Esophagus squamous epithelium (tissue), 5 donors: ENCODE data around the gene WBP1L. TPM values are rescaled to one million over a fixed set of nuclear protein-coding genes. Genes with fewer than 3 reads are reported as not detected.
"Not testable (repeated sequence)": the region's sequence is repeated elsewhere in the genome, so short reads cannot be mapped to it uniquely, and the experiment has no call there.

ENCODE experiments used
- DNase-seq: peaks from one replicate; lab custom pipeline; 2025; lab: John Stamatoyannopoulos, UW
- H3K27ac ChIP-seq, 4 donors: fragments of 200-600 bp; sonication (generic); one replicate each; pipeline ENCODE4 v1.5.1; 2016 to 2019; ENCODE audit warnings: mild to moderate bottlenecking in 1 of 4
- H3K27me3 ChIP-seq, 4 donors: fragments of 200-600 bp; sonication (generic); 1 replicate in 3 of 4; 2 replicates in 1 of 4; pipeline versions ENCODE4 v1.5.1 to v1.6.0; 2017 to 2021; ENCODE audit warnings: antibody characterized with exemption in 1 of 4
- H3K36me3 ChIP-seq, 3 donors: fragments of 200-600 bp; sonication (generic); one replicate each; pipeline ENCODE4 v1.5.1; 2016 to 2019
- H3K4me1 ChIP-seq, 3 donors: fragments of 200-600 bp; sonication (generic); one replicate each; pipeline ENCODE4 v1.5.1; 2017 to 2019
- H3K4me3 ChIP-seq, 4 donors: fragments of 200-600 bp; sonication (generic); 1 replicate in 3 of 4; 2 replicates in 1 of 4; pipeline ENCODE4 v1.5.1; 2016 to 2019; ENCODE audit warnings: mild to moderate bottlenecking in 2 of 4, moderate library complexity in 1 of 4
- H3K9me3 ChIP-seq, 3 donors: fragments of 200-600 bp; sonication (generic); one replicate each; pipeline ENCODE4 v1.5.1; 2016 to 2019
- CTCF ChIP-seq, 6 experiments: fragments of 450-650 bp in 4 of 6; fragments of 200-600 bp in 2 of 6; sonication (generic) in 2 of 6; IDR thresholded peaks; one replicate each; pipeline ENCODE4 v1.5.1; 2016 to 2019; ENCODE audit warnings: antibody characterized with exemption in 6 of 6, mild to moderate bottlenecking in 4 of 6, moderate library complexity in 4 of 6
- POLR2A ChIP-seq, 4 donors: fragments of 450-650 bp; IDR thresholded peaks; one replicate each; pipeline ENCODE4 v1.6.1; 2017; ENCODE audit warnings: antibody characterized with exemption in 4 of 4, mild to moderate bottlenecking in 4 of 4, moderate library complexity in 3 of 4
- WGBS, 2 donors: methylation state at CpG; one replicate each; pipeline ENCODE4 v1.1.5; 2018; 5-methylcytosine and 5-hydroxymethylcytosine counted together
- intact Hi-C: fragments of 100-400 bp; cut with DNase I; formaldehyde crosslinking; loops from one replicate; pipeline ENCODE4 v1.15.0; 2022
- total RNA-seq, 4 donors: library from RNA; depleted of rRNA; stranded (reverse); fragments of >200 nt; gene quantifications; one replicate each; pipeline ENCODE4 v1.1.0, GENCODE V29; 2016
- donor health status: DM: yes; HTN: yes; CAD: no.

The WBP1L gene
- total RNA-seq, 4 donors from 2014 or later = 40.6 to 61.4 (median 49.1) TPM

DNA sequence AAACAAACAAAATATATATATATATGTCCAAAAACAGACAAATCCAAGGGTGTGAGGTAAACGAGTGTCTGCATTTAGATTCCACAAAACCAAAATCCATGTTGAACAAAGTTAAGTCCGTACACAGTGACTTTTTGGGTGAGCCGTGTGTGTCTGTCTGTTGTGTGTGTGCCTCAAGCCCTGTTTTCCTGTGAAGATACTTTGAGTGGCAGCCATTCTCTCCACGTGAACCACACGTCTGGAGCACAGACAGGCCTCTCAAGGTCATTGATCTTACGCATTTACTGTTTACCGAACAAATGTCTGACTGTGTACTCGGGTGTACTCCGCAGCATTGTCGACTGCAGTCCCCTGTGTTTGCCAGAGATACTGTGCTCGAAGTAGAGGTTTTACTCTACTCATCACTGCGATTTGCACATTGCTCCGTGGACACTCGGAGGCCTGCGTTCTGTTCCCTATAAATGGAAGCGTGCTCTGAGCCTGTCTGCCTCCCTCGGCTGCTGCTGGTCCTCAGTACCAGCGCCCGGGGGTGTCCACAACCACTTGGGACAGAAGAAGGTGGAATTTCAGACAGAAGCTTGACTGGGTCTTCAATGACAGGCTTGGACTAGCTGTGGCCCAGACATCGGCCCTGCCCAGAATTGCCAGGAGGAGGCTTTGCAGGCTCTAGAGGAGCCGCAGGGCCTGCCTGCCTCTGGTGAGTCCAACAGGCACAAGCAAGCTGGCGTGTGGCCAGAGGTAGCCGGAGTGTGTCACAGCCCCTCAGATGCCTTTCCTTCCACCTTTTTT, 71.3 kb downstream of the WBP1L start:
- peak overlapping the region; percentile 67 to 96 (median 90) for H3K27ac ChIP-seq
- H3K4me3 ChIP-seq = peak overlapping the region in 1 of 4 donors; percentile 16
- DNase-seq = no peak
- H3K9me3 ChIP-seq = no peaks in the 10 kb centered on the region
- H3K4me1 ChIP-seq = peaks cover 19 to 67% (median 29%) of the 10 kb centered on the region in 3 donors
- H3K27me3 ChIP-seq = no peaks in the 10 kb centered on the region
- intact Hi-C loops = no loop called here
- peaks cover 6 to 54% (median 23%) of the 10 kb centered on the region in 3 donors for H3K36me3 ChIP-seq
- TF ChIP-seq POLR2A (IDR thresholded peaks at IDR 0.05) (no peak), CTCF (IDR thresholded peaks at IDR 0.05) (peak in 1 of 6 experiments; percentile 4)
- WGBS, 2 donors = 78 to 79% methylated on average over 19 to 20 of the region's 23 CpGs

DNA sequence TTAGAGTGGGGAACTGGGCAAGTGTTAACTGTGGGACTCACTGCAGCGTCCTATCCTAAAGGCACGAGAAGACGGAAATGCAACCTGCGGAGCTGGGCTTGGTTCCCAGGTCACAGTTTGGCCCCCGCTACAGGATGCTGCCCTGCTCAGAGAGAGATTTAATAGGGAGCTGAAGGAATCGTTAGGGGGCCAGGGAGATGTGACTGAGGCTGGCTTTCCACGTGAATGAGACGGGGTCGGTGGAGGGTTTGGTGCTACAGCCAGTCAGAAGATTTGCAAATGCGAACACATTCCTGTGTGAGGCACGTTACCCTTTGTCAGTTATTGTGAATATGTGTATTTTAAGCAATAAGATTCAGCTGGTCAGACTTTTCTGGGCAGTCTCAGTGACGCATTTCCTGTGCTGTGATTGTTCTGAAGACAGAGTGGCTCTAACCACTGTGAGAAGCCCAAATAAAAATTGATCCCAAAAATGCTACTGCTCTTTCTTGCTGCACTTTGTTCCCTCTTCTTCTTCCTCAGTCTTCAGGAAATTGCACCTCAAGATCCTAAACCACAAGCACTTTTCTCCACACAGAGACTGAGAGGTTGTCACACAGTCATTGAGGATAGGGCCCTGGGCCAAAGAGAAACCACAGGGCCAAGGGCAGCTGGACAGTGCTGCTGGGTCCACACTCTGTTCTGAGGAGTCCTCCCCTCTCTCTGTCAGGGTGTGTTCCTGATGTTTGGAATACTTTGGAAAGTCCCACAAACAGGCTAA, 72.2 kb downstream of the WBP1L start:
- DNase-seq = no peak
- TF ChIP-seq POLR2A (IDR thresholded peaks at IDR 0.05) = peak in 2 of 4 donors; percentile 40 to 47
- no peak for TF ChIP-seq CTCF (IDR thresholded peaks at IDR 0.05)
- 46 to 48% methylated on average over 8 to 12 of the region's 12 CpGs for WGBS, 2 donors
- H3K36me3 ChIP-seq = peaks cover 5 to 46% (median 23%) of the 10 kb centered on the region in 3 donors
- H3K27ac ChIP-seq = peak overlapping the region; percentile 67 to 96 (median 90)
- no peaks in the 10 kb centered on the region for H3K27me3 ChIP-seq
- peak overlapping the region in 1 of 4 donors; percentile 16 for H3K4me3 ChIP-seq
- intact Hi-C loops = no loop called here
- peaks cover 19 to 67% (median 29%) of the 10 kb centered on the region in 3 donors for H3K4me1 ChIP-seq
- no peaks in the 10 kb centered on the region for H3K9me3 ChIP-seq

- 96% methylated on average over 3 to 4 of the region's 4 CpGs for WGBS, 2 donors
- Histone ChIP-seq H3K27ac (peak overlapping the region in 3 of 4 donors; percentile 90 to 96 (median 91)), H3K36me3 (peaks cover 2 to 34% (median 16%) of the 10 kb centered on the region in 3 donors), H3K27me3 (no peaks in the 10 kb centered on the region), H3K9me3 (no peaks in the 10 kb centered on the region), H3K4me1 (peaks cover 19 to 63% (median 29%) of the 10 kb centered on the region in 3 donors), H3K4me3 (no peak overlapping the region)
- intact Hi-C loops = no loop called here
- no peak for DNase-seq
- TF ChIP-seq POLR2A (IDR thresholded peaks at IDR 0.05) = no peak
- TF ChIP-seq CTCF (IDR thresholded peaks at IDR 0.05) = no peak
These were observed 73.4 kb downstream of the WBP1L start for GRCh38 chr10:102817175-102817574.

GRCh38 chr10:102819054-102819453, 75.3 kb downstream of the WBP1L start:
- no peaks in the 10 kb centered on the region for H3K9me3 ChIP-seq
- intact Hi-C loops = no loop called here
- H3K36me3 ChIP-seq = peaks cover 0 to 15% (median 0%) of the 10 kb centered on the region in 3 donors
- TF ChIP-seq POLR2A (IDR thresholded peaks at IDR 0.05) (no peak), CTCF (IDR thresholded peaks at IDR 0.05) (no peak)
- no peak for DNase-seq
- H3K4me3 ChIP-seq = no peak overlapping the region
- peak overlapping the region; percentile 34 to 85 (median 54) for H3K27ac ChIP-seq
- H3K4me1 ChIP-seq = peaks cover 19 to 49% (median 24%) of the 10 kb centered on the region in 3 donors
- 16 to 19% methylated on average over 6 of the region's 6 CpGs for WGBS, 2 donors
- no peaks in the 10 kb centered on the region for H3K27me3 ChIP-seq

DNA sequence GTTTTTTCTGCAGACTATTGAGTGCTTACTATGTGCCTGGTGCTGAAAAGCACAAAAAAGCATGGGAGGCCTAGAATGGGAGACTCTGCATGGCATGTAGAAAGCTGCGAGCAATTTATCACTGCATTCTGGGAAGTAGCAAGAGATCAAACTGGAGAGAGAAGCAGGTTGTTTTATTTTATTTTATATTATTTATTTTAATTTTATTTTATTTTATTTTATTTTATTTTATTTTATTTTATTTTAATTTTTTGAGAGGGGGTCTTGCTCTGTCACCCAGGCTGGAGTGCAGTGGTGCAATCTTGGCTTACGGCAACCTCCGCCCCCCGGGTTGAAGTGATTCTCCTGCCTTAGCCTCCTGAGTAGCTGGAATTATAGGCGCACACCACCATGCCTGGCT, 76.3 kb downstream of the WBP1L start:
- DNase-seq, H3K27me3 ChIP-seq, H3K4me3 ChIP-seq, H3K9me3 ChIP-seq, H3K36me3 ChIP-seq, intact Hi-C loops: not testable (repeated sequence)
- 95 to 100% methylated on average over 4 to 5 of the region's 5 CpGs for WGBS, 2 donors
- Histone ChIP-seq H3K4me1 (peaks cover 18 to 39% (median 20%) of the 10 kb centered on the region in 3 donors), H3K27ac (peak overlapping the region in 2 of 4 donors; percentile 57 to 76)
